Measurements from ENCODE around the gene BCL2L2.
A peak's percentile ranks its signal among the peaks of the same experiment; 100 is the strongest.

The BCL2L2 gene

GRCh38 chr14:23299986-23300686, 6.5 kb upstream of the BCL2L2 start:
- no peak for DNase-seq

- DNase-seq, result peak; percentile 46 to 53
Measured at GRCh38 chr14:23300687-23301223, 5.9 kb upstream of the BCL2L2 start.

GRCh38 chr14:23301288-23301968, 5.2 kb upstream of the BCL2L2 start:
- peak; percentile 98 to 99 for DNase-seq

GRCh38 chr14:23301969-23302289, 4.7 kb upstream of the BCL2L2 start:
- no peak for DNase-seq

- peak; percentile 89 to 91 for DNase-seq
Measured at GRCh38 chr14:23302290-23303225, 4.1 kb upstream of the BCL2L2 start, which contains the start of gene PPP1R3E. Gene PPP1R3E (minus strand): TSS chr14:23302859. CDS start chr14:23302576, 283 bp downstream.

- DNase-seq, result no peak
Measured at GRCh38 chr14:23307146-23307530, 505 bp downstream of the BCL2L2 start.

GRCh38 chr14:23307687-23308644, 1.3 kb downstream of the BCL2L2 start:
- DNase-seq, result no peak

GRCh38 chr14:23308721-23309445, 2.2 kb downstream of the BCL2L2 start:
- no peak for DNase-seq

GRCh38 chr14:23310546-23310945, 3.9 kb downstream of the BCL2L2 start:
- no peak for DNase-seq

- DNase-seq, result no peak
Measured at GRCh38 chr14:23316300-23316699, 9.7 kb downstream of the BCL2L2 start.

- peak in 1 of 2 experiments; percentile 40 for DNase-seq
Measured at GRCh38 chr14:23319746-23320583, 13.3 kb downstream of the BCL2L2 start.

- peak; percentile 97 for DNase-seq
Measured at GRCh38 chr14:23320584-23321571, 14.2 kb downstream of the BCL2L2 start, which contains the start of gene PABPN1. Gene PABPN1 (plus strand): TSS chr14:23321457. CDS start chr14:23321470, 13 bp downstream.

- DNase-seq, result peak; percentile 80 to 83
Measured at GRCh38 chr14:23321572-23322547, 15.2 kb downstream of the BCL2L2 start.

GRCh38 chr14:23322568-23323517, 16.2 kb downstream of the BCL2L2 start:
- no peak for DNase-seq

- no peak for DNase-seq
Measured at GRCh38 chr14:23323838-23324454, 17.3 kb downstream of the BCL2L2 start.

GRCh38 chr14:23324455-23324846, 17.8 kb downstream of the BCL2L2 start:
- no peak for DNase-seq
